H9 (cell line): ENCODE results near the gene HORMAD2. TPM values are rescaled to one million over a fixed set of nuclear protein-coding genes. Genes with fewer than 3 reads are reported as not detected.

ENCODE experiments used
- DNase-seq: peaks from one replicate; pipeline ENCODE4 v3.0.0-alpha.2; 2017
- H2AFZ ChIP-seq: one replicate; pipeline ENCODE4 v1.6.1; 2013; ENCODE audit warnings: mild to moderate bottlenecking, low read length, control low read depth, moderate library complexity
- H2AK5ac ChIP-seq: 2 replicates; pipeline ENCODE4 v1.6.1; 2013; ENCODE audit warnings: low read length, control low read depth, mixed read lengths; ENCODE audit not compliant: insufficient read length
- H2BK120ac ChIP-seq: one replicate; pipeline ENCODE4 v1.6.1; 2013; ENCODE audit warnings: low read depth, mild to moderate bottlenecking, low read length, control low read depth, inconsistent platforms; ENCODE audit not compliant: poor library complexity, severe bottlenecking
- H2BK12ac ChIP-seq: 2 replicates; pipeline ENCODE4 v1.6.1; 2013; ENCODE audit warnings: low read length, control low read depth, mixed read lengths, low read depth; ENCODE audit not compliant: insufficient read length
- H2BK15ac ChIP-seq: 2 replicates; pipeline ENCODE4 v1.6.1; 2013; ENCODE audit warnings: low read depth, low read length, control low read depth
- H2BK20ac ChIP-seq: one replicate; pipeline ENCODE4 v1.6.1; 2013; ENCODE audit warnings: low read depth, mild to moderate bottlenecking, low read length, control low read depth, inconsistent platforms; ENCODE audit not compliant: poor library complexity, severe bottlenecking
- H2BK5ac ChIP-seq: 2 replicates; pipeline ENCODE4 v1.6.1; 2013; ENCODE audit warnings: low read length, control low read depth, mixed read lengths; ENCODE audit not compliant: insufficient read length
- H3K14ac ChIP-seq: 2 replicates; pipeline ENCODE4 v1.6.1; 2013; ENCODE audit warnings: low read length, control low read depth; ENCODE audit not compliant: insufficient read depth
- H3K18ac ChIP-seq: 2 replicates; pipeline ENCODE4 v1.6.1; 2013; ENCODE audit warnings: low read depth, mild to moderate bottlenecking, mixed read lengths, low read length, control low read depth; ENCODE audit not compliant: insufficient read length
- H3K23ac ChIP-seq: 2 replicates; pipeline ENCODE4 v1.6.1; 2013; ENCODE audit warnings: low read length, control low read depth, mixed read lengths, low read depth; ENCODE audit not compliant: insufficient read length
- H3K23me2 ChIP-seq: 2 replicates; pipeline ENCODE4 v1.6.1; 2013; ENCODE audit warnings: low read depth, mild to moderate bottlenecking, mixed read lengths, low read length, control low read depth; ENCODE audit not compliant: insufficient read length, poor library complexity, severe bottlenecking
- H3K27ac ChIP-seq: 2 replicates; pipeline ENCODE4 v1.5.1; 2013; ENCODE audit warnings: low read length, control low read depth, mixed read lengths, low read depth; ENCODE audit not compliant: insufficient read length
- H3K27me3 ChIP-seq: 2 replicates; pipeline ENCODE4 v1.6.1; 2013; ENCODE audit warnings: low read length, control low read depth, inconsistent platforms; ENCODE audit not compliant: insufficient read depth
- H3K4ac ChIP-seq: 2 replicates; pipeline ENCODE4 v1.6.1; 2013; ENCODE audit warnings: low read depth, mild to moderate bottlenecking, control low read depth, inconsistent platforms, low read length, moderate library complexity
- H3K4me1 ChIP-seq: 2 replicates; pipeline ENCODE4 v1.6.1; 2013; ENCODE audit warnings: low read length, control low read depth, inconsistent platforms; ENCODE audit not compliant: insufficient read depth
- H3K4me2 ChIP-seq: 2 replicates; pipeline ENCODE4 v1.6.1; 2013; ENCODE audit warnings: low read length, control low read depth, mixed read lengths; ENCODE audit not compliant: insufficient read length, insufficient read depth
- H3K56ac ChIP-seq: 2 replicates; pipeline ENCODE4 v1.6.1; 2013; ENCODE audit warnings: low read depth, mild to moderate bottlenecking, mixed read lengths, low read length, control low read depth; ENCODE audit not compliant: insufficient read length
- H3K79me1 ChIP-seq: 2 replicates; pipeline ENCODE4 v1.6.1; 2013; ENCODE audit warnings: low read depth, mild to moderate bottlenecking, moderate library complexity, low read length, control low read depth, inconsistent platforms; ENCODE audit not compliant: insufficient read depth, poor library complexity, severe bottlenecking
- H3K79me2 ChIP-seq: 2 replicates; pipeline ENCODE4 v1.6.1; 2013; ENCODE audit warnings: low read length, control low read depth, inconsistent platforms; ENCODE audit not compliant: insufficient read depth
- H3K9ac ChIP-seq: 2 replicates; pipeline ENCODE4 v1.6.1; 2013; ENCODE audit warnings: low read length, control low read depth, mixed read lengths; ENCODE audit not compliant: insufficient read length; ENCODE audit errors: extremely low read depth
- H3K9me3 ChIP-seq: one replicate; pipeline ENCODE4 v1.6.1; 2013; ENCODE audit warnings: low read depth, low read length, inconsistent platforms; ENCODE audit not compliant: control insufficient read depth
- H3T11ph ChIP-seq: one replicate; pipeline ENCODE4 v1.6.1; 2013; ENCODE audit warnings: mild to moderate bottlenecking, low read length, control low read depth, inconsistent platforms
- H4K20me1 ChIP-seq: one replicate; pipeline ENCODE4 v1.6.1; 2013; ENCODE audit not compliant: control insufficient read depth, insufficient read length, insufficient read depth
- H4K5ac ChIP-seq: 2 replicates; pipeline ENCODE4 v1.6.1; 2013; ENCODE audit warnings: low read depth, mild to moderate bottlenecking, mixed read lengths, low read length, control low read depth; ENCODE audit not compliant: insufficient read length
- H4K8ac ChIP-seq: replicated peaks from 2 replicates; pipeline ENCODE4 v1.6.1; 2013; ENCODE audit warnings: low read length, control low read depth, mixed read lengths, low read depth; ENCODE audit not compliant: insufficient read length
- H4K91ac ChIP-seq: 2 replicates; pipeline ENCODE4 v1.6.1; 2013; ENCODE audit warnings: low read depth, mild to moderate bottlenecking, moderate library complexity, mixed read lengths, low read length, control low read depth; ENCODE audit not compliant: insufficient read length
- H3K27ac Mint-ChIP-seq, 3 experiments: 2 replicates in 2 of 3; 3 replicates in 1 of 3; pipeline ENCODE4 v1.8.0; 2020 to 2021; ENCODE audit warnings: mixed read lengths in 3 of 3, mild to moderate bottlenecking in 1 of 3, moderate library complexity in 1 of 3
- H3K27me3 Mint-ChIP-seq: 2 replicates; pipeline ENCODE4 v1.8.0; 2021; ENCODE audit warnings: low read depth, mild to moderate bottlenecking, moderate library complexity, mixed read lengths
- H3K36me3 Mint-ChIP-seq, 3 experiments: 2 replicates in 2 of 3; 3 replicates in 1 of 3; pipeline ENCODE4 v1.8.0; 2020 to 2021; ENCODE audit warnings: low read depth in 3 of 3, mixed read lengths in 3 of 3; ENCODE audit not compliant: insufficient read depth in 1 of 3
- H3K4me1 Mint-ChIP-seq, 2 experiments: 2 replicates each; pipeline ENCODE4 v1.8.0; 2020; ENCODE audit warnings: mixed read lengths in 2 of 2
- H3K4me3 Mint-ChIP-seq, 2 experiments: 2 replicates in 1 of 2; 3 replicates in 1 of 2; pipeline ENCODE4 v1.8.0; 2020 to 2021; ENCODE audit warnings: mild to moderate bottlenecking in 2 of 2, mixed read lengths in 2 of 2, moderate library complexity in 1 of 2
- H3K9me3 Mint-ChIP-seq, 2 experiments: 2 replicates in 1 of 2; 3 replicates in 1 of 2; pipeline ENCODE4 v1.8.0; 2020; ENCODE audit warnings: mild to moderate bottlenecking in 2 of 2, mixed read lengths in 2 of 2, moderate library complexity in 1 of 2
- WGBS: extraction: QIAGEN DNeasy Blood & Tissue Kit; methylation state at CpG from one replicate; pipeline ENCODE4 v1.1.7; 2013; ENCODE audit warnings: missing lambda C conversion rate, low lambda C conversion rate, mixed read lengths; ENCODE audit not compliant: insufficient read length; ENCODE audit errors: extremely low coverage; 5-methylcytosine and 5-hydroxymethylcytosine counted together
- total RNA-seq: library from RNA; stranded (reverse); gene quantifications from 2 replicates; pipeline ENCODE4 v1.2.1, GENCODE V29; 2021
- TF ChIP-seq, protein P1 (sequence below): fragments of 200-600 bp; sonication (generic); conservative IDR thresholded peaks from 3 replicates; pipeline ENCODE4 v1.8.0; 2021; ENCODE audit warnings: antibody characterized with exemption, mild to moderate bottlenecking

HORMAD2 gene
- total RNA-seq, 1 experiment from 2014 or later, result not detected

DNA sequence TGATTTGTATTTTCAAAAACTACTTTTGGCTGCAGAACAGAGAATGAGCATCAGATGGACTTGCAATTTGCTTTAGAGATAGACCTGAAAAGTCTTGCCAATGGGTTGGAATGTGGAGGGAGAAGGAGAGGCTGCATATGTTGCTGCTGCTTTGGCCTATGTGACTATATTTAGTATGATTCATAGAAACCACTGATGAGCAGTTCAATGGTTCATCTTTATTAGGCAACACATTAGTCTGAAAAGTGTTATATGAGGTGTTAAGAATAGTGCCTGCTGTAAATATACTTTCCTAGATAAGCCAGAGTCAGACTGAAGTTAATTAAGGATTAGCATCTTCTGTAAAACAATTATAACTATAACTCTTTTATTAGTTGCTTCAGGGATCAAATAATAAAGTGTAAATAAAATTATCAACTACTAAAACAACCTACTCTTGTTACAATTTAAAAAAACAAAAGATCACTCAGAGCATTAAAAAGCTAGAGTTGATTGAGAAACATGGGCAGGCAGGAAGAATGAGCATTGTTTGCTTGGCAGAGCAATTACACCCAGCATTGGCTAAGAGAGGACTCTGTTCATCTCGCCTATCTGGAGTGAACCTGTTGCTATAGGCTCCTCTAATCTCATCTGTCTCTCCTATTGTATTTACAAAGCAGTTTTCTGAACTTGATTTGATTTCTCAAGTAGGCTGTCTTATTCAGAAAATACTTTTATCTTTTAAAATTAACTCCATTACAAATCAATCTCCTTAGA is 36.3 kb downstream of the HORMAD2 start:
- no peaks in the 10 kb centered on the region for H3K4me1 ChIP-seq
- Mint-ChIP-seq H3K4me3 (no peak overlapping the region), H3K36me3 (no peaks in the 10 kb centered on the region), H3K27ac (no peak overlapping the region), H3K27me3 (no peaks in the 10 kb centered on the region; the same call in none of the 2 replicates), H3K9me3 (no peaks in the 10 kb centered on the region), H3K4me1 (peaks cover 0 to 4% of the 10 kb centered on the region in 2 experiments; a peak in 2 of 4 replicates)
- H2BK12ac ChIP-seq, result no peak overlapping the region
- DNase-seq, result no peak
- no peak overlapping the region for H3K23ac ChIP-seq
- H3K4ac ChIP-seq, result no peak overlapping the region
- no peak overlapping the region for H2BK5ac ChIP-seq
- H3K79me1 ChIP-seq, result no peaks in the 10 kb centered on the region
- H3K27ac ChIP-seq, result no peak overlapping the region
- H4K91ac ChIP-seq, result no peak overlapping the region
- no peak overlapping the region for H2AFZ ChIP-seq
- no peak overlapping the region for H2AK5ac ChIP-seq
- no peak overlapping the region for H2BK120ac ChIP-seq
- no peak overlapping the region for H3K56ac ChIP-seq
- no peak overlapping the region for H4K5ac ChIP-seq
- H3K9me3 ChIP-seq, result no peaks in the 10 kb centered on the region
- H3K14ac ChIP-seq, result no peak overlapping the region
- no peak overlapping the region for H2BK15ac ChIP-seq
- no peaks in the 10 kb centered on the region for H3K23me2 ChIP-seq
- no peaks in the 10 kb centered on the region for H4K20me1 ChIP-seq
- H3K9ac ChIP-seq, result no peak overlapping the region
- H3T11ph ChIP-seq, result no peak overlapping the region
- no peak overlapping the region for H3K18ac ChIP-seq
- H3K27me3 ChIP-seq, result no peaks in the 10 kb centered on the region
- no peaks in the 10 kb centered on the region for H3K79me2 ChIP-seq
- H2BK20ac ChIP-seq, result no peak overlapping the region
- no CpG with 5 or more reads among the region's 1 CpG for WGBS
- TF ChIP-seq, protein P1, sequence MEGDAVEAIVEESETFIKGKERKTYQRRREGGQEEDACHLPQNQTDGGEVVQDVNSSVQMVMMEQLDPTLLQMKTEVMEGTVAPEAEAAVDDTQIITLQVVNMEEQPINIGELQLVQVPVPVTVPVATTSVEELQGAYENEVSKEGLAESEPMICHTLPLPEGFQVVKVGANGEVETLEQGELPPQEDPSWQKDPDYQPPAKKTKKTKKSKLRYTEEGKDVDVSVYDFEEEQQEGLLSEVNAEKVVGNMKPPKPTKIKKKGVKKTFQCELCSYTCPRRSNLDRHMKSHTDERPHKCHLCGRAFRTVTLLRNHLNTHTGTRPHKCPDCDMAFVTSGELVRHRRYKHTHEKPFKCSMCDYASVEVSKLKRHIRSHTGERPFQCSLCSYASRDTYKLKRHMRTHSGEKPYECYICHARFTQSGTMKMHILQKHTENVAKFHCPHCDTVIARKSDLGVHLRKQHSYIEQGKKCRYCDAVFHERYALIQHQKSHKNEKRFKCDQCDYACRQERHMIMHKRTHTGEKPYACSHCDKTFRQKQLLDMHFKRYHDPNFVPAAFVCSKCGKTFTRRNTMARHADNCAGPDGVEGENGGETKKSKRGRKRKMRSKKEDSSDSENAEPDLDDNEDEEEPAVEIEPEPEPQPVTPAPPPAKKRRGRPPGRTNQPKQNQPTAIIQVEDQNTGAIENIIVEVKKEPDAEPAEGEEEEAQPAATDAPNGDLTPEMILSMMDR, result no peak
- H3K4me2 ChIP-seq, result no peak overlapping the region
- H4K8ac ChIP-seq, result no peak overlapping the region
